Thoracic aorta (tissue), 2 donors: ENCODE results near the gene GKN1. TPM values are rescaled to one million over a fixed set of nuclear protein-coding genes. Genes with fewer than 3 reads are reported as not detected.

Experiments used
- ATAC-seq: fragments of 150-250 bp; one replicate; pipeline ENCODE4 v1.8.0; 2017; ENCODE audit warnings: low read depth; ENCODE audit not compliant: insufficient number of reproducible peaks, low FRiP score
- DNase-seq: peaks from one replicate; pipeline ENCODE4 v3.0.0-alpha.2; 2020; ENCODE audit warnings: low spot score
- H3K27ac ChIP-seq, 2 donors: fragments of 200-600 bp; sonication (generic); 1 replicate in 1 of 2; 2 replicates in 1 of 2; pipeline ENCODE4 v1.5.1; 2016; ENCODE audit warnings: mild to moderate bottlenecking in 2 of 2, moderate library complexity in 2 of 2
- H3K27me3 ChIP-seq: fragments of 200-600 bp; sonication (generic); replicated peaks from 2 replicates; pipeline ENCODE4 v1.6.0; 2016; ENCODE audit warnings: mild to moderate bottlenecking; ENCODE audit not compliant: insufficient read depth
- H3K36me3 ChIP-seq: fragments of 200-600 bp; sonication (generic); one replicate; pipeline ENCODE4 v1.5.1; 2016
- H3K4me1 ChIP-seq, 2 donors: fragments of 200-600 bp; sonication (generic); 1 replicate in 1 of 2; 2 replicates in 1 of 2; pipeline versions ENCODE4 v1.5.1 to v1.6.0; 2016; ENCODE audit warnings: low read depth in 2 of 2, mild to moderate bottlenecking in 1 of 2; ENCODE audit not compliant: control insufficient read depth in 1 of 2
- H3K4me3 ChIP-seq: fragments of 200-600 bp; sonication (generic); 2 replicates; pipeline ENCODE4 v1.5.1; 2016; ENCODE audit warnings: mild to moderate bottlenecking
- H3K9me3 ChIP-seq: fragments of 200-600 bp; sonication (generic); 2 replicates; pipeline ENCODE4 v1.5.1; 2016
- CTCF ChIP-seq: fragments of 200-600 bp; sonication (generic); IDR thresholded peaks from one replicate; pipeline ENCODE4 v1.5.1; 2019; ENCODE audit warnings: antibody characterized with exemption
- total RNA-seq, 2 donors: library from RNA; depleted of rRNA; stranded (reverse); fragments of >200 nt; gene quantifications; one replicate each; pipeline versions ENCODE4 v1.1.0 to v1.2.3, GENCODE V29; 2016

The GKN1 gene
- total RNA-seq, 2 donors from 2014 or later = 20.7 TPM; not detected in 1

- H3K27ac ChIP-seq = no peak overlapping the region
- H3K4me3 ChIP-seq = no peak overlapping the region
- no peaks in the 10 kb centered on the region for H3K9me3 ChIP-seq
- no peak for TF ChIP-seq CTCF
- DNase-seq (no peak), ATAC-seq (no peak)
- no peaks in the 10 kb centered on the region for H3K36me3 ChIP-seq
- H3K27me3 ChIP-seq = no peaks in the 10 kb centered on the region
- peaks cover 6 to 32% of the 10 kb centered on the region in 2 donors for H3K4me1 ChIP-seq
These were observed 3.7 kb upstream of the GKN1 start for GRCh38 chr2:68970566-68971265.

GRCh38 chr2:68971591-68972231 is 2.7 kb upstream of the GKN1 start:
- Histone ChIP-seq H3K4me1 (peaks cover 6 to 32% of the 10 kb centered on the region in 2 donors), H3K27ac (peak overlapping the region in 1 of 2 donors; percentile 34), H3K27me3 (no peaks in the 10 kb centered on the region), H3K36me3 (no peaks in the 10 kb centered on the region), H3K4me3 (no peak overlapping the region), H3K9me3 (no peaks in the 10 kb centered on the region)
- no peak for DNase-seq
- ATAC-seq = no peak
- no peak for TF ChIP-seq CTCF

DNA sequence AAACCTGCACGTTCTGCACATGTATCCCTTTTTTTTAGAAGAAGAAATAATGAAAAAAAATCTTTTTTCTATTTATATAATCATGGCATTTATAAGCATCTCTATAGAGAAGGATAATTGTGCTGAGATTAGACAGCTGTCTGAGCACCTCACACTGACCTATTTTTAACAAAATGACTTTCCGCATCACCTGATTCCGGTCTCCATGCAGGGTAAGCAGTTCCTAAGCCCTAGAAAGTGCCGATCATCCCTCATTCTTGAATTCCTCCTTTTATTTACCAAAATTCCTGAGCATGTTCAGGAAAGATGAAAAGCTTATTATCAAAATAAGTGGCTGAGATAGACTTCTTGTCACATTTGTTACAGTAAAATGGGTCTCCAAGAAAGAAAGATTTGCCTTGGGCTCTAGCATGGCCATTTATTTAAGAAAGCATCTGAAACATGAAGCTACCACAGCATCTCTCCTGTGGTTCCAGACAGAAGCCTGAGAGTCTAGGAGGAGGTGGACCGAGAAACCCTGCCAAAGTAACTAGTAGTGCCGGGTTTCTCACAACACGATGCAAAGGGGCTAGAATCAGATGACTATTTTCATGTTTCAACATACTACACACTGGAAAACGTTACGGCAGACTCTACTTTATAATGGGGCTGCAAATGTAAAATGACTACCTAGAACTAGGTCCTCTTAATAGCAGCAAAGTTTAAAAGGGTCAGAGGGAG is 670 bp downstream of the GKN1 start:
- H3K36me3 ChIP-seq = no peaks in the 10 kb centered on the region
- H3K27ac ChIP-seq = no peak overlapping the region
- peaks cover 6 to 31% of the 10 kb centered on the region in 2 donors for H3K4me1 ChIP-seq
- H3K9me3 ChIP-seq = no peaks in the 10 kb centered on the region
- no peak for TF ChIP-seq CTCF
- no peaks in the 10 kb centered on the region for H3K27me3 ChIP-seq
- no peak overlapping the region for H3K4me3 ChIP-seq
- ATAC-seq = no peak
- DNase-seq = no peak

DNA sequence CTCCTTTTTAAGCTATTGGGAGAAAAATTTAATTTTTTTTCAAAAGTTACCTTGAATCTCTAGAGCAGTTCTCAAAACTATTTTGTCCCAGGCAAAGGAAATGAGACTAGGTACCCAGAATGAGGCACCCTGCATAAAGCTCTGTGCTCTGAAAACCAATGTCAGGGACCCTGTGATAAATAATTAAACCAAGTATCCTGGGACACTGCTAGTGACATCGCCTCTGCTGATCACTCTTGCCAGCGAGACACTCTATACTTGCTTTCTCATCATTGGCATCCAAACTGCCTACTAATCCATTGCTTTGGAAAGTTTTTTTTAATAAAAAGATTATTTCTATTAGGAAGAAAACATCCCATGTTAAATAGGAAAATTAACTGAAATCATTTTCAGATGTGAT is 1.4 kb downstream of the GKN1 start:
- ATAC-seq (no peak), DNase-seq (no peak)
- no peaks in the 10 kb centered on the region for H3K27me3 ChIP-seq
- H3K4me1 ChIP-seq = peaks cover 6 to 23% of the 10 kb centered on the region in 2 donors
- H3K36me3 ChIP-seq = no peaks in the 10 kb centered on the region
- H3K27ac ChIP-seq = no peak overlapping the region
- no peak for TF ChIP-seq CTCF
- no peaks in the 10 kb centered on the region for H3K9me3 ChIP-seq
- H3K4me3 ChIP-seq = no peak overlapping the region

- H3K9me3 ChIP-seq = no peaks in the 10 kb centered on the region
- H3K4me3 ChIP-seq = no peak overlapping the region
- H3K27me3 ChIP-seq = no peaks in the 10 kb centered on the region
- no peak for TF ChIP-seq CTCF
- H3K36me3 ChIP-seq = no peaks in the 10 kb centered on the region
- ATAC-seq = no peak
- no peak overlapping the region for H3K27ac ChIP-seq
- H3K4me1 ChIP-seq = peaks cover 3 to 9% of the 10 kb centered on the region in 2 donors
- no peak for DNase-seq
These were observed 3.0 kb downstream of the GKN1 start for GRCh38 chr2:68977453-68977852.
